Renal pelvis (tissue), 4 donors: ENCODE data around the gene CCDC178. TPM values are rescaled to one million over a fixed set of nuclear protein-coding genes. Genes with fewer than 3 reads are reported as not detected.
A peak's percentile ranks its signal among the peaks of the same experiment; 100 is the strongest.
"Not testable (repeated sequence)": the region's sequence is repeated elsewhere in the genome, so short reads cannot be mapped to it uniquely, and the experiment has no call there.

Experiments
- DNase-seq: peaks from one replicate; pipeline ENCODE4 v3.0.0-alpha.2; 2013
- polyA plus RNA-seq, 3 donors: library from polyadenylated mRNA; unstranded; fragments of 120-200 nt; gene quantifications; one replicate each; pipeline ENCODE4 v1.2.1, GENCODE V29; 2013; ENCODE audit not compliant: insufficient read length in 3 of 3

Gene CCDC178
- polyA plus RNA-seq, 3 donors = 1.6 to 1.9 (median 1.9) TPM

DNA sequence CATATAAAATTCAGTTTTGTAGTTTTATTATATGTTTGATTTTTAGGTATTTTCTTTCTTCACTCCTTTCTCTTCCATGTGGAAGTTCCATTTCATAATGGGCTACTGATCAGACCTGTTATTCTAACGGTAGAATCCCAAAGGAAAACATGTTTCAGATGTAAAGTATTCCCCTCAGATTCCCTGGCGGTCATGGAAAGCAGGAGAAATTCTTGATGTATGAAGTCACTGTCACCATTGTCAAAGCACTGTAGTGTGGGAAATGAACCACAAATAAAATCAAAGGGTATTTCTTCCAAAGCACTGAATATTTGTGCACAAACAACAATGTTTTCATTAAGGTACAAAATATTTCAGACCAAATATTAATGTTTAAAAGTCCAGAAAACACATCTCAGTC is 430.4 kb downstream of the CCDC178 start:
- peak; percentile 10 for DNase-seq

DNA sequence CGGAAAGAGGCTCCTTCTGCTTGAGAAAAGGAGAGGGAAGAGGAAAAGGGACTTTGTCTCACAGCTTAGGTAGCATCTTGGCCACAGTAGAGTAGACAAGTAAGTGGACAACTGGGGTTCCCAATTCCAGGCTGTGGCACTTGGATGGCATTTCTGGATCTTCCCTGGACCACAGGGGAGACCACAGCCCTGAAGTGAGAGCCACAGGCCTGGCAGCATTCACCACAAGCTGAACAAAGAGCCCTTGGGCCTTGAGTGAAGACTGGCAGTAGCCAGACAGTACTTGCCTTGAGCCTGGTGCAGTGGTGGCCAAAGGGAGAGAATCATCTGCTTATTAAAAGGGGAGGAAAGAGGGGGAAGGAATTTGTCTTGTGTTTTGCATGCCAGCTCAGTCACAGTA is 441.6 kb downstream of the CCDC178 start:
- no peak for DNase-seq

DNA sequence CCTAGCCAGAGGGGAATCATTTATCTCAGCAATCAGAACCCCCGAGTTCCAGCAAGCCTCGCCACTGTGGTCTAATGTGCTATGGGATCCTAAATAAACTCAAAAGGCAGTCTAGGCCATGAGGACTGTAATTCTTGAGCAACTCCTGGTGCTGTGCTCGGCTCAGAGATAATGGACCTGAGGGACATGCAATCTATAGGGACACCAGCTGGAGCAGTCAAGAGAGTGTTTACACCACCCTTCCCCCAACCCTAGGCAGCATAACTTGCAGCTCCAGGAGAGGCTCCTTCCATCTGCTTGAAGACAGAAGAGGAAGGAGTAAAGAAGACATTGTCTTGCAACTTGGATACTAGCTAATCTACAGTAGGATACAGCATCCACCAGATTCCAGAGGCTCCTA is 442.2 kb downstream of the CCDC178 start:
- DNase-seq = no peak

DNA sequence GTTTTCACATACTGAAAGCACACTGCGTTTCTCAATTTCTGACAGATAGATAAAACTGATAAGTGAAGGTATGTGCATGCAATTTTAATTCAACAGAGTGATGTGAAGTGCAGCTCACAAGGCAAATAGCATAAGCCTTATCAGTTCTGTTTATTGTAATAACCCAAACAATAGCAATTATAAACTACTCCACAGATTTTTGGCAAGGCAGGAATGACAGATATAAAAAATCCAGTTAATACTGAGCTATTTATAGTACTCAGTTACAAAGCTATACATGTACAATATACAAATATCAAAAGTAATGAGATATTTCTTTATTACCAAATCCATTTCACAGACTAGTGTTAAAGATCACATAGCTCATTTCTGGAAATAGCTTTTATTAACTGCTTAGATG is 456.8 kb downstream of the CCDC178 start:
- no peak for DNase-seq

DNA sequence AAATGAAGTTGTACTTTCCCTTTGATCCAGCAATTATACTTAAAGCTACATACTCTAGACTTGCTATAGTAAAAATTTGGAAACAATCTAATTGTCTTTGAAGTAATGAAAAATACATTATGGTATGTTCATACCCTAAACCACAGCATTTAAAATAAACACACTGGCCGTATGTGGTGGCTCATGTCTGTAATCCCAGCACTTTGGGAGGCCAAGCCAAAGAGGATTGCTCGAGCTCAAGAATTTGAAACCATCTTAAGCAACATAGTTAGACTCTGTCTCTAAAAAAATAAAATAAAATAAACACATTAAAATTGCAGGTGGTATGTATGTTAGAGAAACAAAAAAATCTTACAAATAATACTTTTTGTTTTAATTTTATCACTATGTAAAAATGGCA is 459.6 kb downstream of the CCDC178 start:
- DNase-seq = no peak

DNA sequence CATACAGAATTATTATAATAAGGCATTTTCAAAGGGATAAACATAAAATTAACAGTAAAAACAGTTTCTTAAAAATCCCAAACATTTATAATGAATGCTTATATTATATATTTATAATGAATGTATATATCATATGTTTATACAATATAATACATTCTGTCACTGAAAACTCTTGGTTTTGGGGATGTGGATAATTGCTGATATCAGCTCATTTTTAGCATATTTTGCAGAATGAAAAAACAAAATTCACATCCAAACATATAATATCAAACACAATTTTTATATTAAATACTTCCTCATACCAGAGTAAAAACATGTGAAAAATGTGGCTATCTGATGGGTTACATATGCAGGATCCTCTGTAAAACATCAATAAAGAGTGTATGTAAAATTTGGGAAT is 465.0 kb downstream of the CCDC178 start:
- no peak for DNase-seq

DNA sequence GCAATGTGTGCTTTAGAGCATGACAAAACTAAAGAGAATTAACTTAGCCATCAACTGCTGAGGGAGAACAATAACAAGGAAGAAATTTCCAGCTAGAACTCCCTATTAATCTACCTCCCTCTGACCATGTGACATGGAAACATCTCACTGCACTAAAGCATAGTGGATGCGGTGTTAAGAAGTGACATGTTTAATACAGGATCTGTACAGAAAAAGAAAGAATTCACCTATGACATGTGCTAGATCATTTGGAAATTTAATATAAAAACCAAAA is 465.4 kb downstream of the CCDC178 start:
- peak; percentile 41 for DNase-seq

DNA sequence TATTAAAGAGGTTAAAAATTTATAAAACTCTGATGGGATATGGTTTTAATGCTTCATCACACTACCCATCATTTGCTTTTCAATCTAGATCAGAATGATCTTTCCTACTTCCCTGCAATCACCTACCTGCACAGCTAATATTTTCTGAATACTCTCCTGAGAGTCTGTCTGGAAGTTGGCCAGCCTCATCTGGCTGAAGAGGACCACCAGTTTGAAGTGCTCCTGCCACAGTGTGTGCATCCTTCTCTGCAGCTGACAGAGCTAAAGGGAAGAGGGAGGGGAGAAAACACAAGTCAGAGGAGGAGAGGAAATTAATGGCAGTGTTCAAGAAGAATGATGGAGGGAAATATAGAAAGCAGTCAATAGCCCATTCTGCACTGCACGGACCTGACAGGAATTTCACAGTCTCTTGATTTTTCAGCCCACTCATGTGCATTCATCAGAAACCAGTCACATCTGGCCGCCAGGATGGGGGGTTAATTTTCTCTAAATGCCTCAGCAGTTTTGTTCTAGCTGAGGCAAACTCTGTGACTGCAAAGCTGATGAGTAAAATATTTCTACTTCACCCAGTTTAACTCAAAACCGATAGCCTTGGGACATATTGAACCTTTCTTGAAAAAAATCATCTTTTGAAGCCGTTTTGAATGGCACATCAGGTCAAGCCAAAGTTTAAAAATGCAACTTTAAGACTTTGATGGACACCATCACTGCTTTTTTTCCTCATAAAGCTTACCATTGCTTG is 465.9 kb downstream of the CCDC178 start:
- DNase-seq = peak; percentile 69

DNA sequence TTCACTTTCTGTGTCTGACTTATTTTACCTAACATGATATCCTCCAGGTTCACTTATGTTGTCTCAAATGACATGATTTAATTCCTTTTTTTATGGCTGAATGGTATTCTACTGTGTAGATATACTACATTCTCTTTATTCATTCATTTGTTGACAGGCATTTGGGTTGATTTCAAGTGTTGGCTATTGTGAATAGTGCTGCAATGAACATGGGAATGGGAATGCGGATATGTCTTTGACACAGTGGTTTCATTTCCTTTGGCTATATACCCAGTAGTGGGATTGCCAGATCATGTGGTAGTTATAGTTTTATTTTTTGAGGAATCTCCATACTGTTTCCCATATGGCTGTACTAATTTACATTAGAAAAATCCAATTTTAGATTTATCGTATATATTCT is 472.3 kb downstream of the CCDC178 start:
- no peak for DNase-seq

DNA sequence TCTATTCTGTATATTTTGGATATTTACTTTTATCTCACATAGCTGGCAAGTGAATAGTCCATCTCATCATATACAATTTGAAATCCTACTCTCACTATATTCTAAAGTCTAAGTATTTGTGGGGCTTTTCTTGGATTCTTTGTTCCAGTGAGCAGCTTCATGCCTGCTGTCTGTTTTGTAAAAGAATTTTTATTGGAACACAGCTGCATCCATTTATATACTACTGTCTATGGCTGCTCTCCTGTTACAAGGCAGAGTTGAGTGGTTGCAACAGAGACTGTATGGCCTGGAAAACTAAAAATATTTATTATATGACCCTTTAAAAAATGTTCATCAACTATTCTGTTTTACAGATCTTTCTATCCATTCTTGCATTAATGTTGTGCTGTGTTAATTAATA is 474.4 kb downstream of the CCDC178 start:
- no peak for DNase-seq

DNA sequence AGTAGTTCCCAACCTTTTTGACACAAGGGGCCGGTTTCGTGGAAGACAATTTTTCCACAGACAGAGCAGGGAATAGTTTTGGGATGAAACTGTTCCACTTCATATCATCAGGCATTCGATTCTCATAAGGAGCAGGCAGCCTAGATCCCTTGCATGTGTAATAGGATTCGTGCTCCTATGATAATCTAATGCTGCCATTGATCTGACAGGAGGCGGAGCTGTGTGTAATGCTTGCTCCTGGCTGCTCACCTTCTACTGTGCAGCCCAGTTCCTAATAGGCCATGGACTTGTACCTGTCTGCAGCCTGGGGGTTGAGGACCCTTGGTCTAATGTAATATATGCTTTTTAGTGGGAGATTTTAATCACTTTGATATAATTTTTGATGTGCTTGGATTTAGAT is 479.0 kb downstream of the CCDC178 start:
- no peak for DNase-seq

DNA sequence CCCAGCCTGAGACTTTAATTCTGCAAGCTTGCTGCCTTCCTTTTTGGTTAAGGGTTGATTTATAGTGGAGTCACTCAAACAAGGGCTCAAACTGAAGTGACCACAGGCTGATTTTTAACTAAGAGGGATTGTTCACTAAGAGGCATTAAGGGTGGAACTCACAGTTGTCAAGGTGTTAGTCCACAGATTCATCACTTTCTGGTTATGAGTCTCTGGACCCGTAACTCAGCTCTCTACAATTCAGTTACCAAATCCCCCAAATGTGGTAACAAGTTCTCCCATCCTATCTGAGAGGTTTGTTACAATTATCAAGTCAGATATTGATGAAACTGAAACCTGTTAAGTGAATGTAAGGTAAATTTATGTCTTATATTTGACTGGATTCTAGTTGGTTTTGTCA is 481.8 kb downstream of the CCDC178 start:
- DNase-seq = no peak

DNA sequence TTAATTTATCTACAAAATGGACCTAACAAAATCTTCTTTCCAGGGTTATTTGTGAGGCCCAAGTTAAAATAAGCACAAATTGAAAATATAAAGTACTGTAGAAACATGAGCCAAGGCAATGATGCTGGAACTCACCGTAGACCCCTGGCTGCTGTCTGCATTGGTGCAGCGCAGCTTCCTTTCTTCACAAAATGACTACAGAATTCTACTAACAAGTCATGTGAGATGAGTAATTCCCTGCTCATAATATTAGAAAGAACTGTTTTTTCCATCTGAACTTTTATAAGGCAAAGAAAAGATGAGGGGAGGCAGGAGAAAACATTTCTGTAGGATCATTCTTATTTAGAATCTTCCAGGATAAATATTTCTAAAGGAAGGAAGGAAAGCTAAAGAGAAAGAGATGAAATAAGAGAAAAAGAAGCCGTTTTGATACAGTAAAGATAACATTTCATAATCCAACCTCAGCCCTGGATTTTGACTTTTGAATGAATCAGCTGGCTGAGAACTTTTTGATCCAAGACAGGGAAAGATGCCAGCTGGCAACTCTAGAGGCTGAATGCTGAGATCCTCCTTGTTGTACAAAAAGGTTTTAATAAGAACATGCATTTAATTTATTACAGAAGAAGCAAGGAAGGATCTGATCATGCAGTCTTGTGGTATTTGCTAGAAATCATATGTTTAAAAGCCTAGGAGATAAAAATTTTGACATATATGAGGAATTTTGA is 483.8 kb downstream of the CCDC178 start:
- DNase-seq = no peak

DNA sequence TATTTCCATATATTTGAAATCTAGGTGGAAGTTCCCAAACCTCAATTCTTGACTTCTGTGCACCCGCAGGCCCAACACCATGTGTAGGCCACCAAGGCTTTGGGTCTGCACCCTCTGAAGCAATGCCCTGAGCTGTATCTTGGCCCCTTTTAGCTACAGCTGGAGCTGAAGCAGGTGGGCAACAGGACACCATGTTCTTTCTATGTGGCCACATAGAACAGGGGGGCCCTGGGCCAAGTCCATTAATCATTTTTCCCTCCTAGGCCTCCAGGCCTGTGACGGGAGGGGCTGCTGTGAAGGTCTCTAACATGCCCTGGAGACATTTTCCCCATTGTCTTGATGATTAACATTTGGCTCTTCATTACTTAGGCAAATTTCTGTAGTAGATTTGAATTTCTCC is 488.2 kb downstream of the CCDC178 start:
- DNase-seq = not testable (repeated sequence)

DNA sequence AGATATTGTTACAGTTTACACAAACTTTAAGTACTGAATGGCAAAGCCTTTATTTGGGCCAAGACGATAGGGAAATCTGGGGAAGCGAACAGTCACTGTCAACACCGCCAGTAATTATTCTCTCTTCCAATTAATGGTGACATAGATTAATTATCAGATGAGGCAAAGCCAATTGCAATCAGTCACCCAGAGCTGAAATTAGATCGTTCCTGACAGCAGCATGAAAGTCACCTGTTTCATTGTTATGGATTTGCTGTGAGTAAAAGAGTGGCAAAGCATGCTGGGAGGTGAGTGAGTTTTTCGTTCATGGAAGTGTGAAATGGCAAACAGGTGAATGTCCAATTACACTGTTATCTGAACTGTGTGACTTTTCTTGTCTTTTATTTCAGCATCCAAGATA is 502.9 kb downstream of the CCDC178 start:
- DNase-seq = no peak

DNA sequence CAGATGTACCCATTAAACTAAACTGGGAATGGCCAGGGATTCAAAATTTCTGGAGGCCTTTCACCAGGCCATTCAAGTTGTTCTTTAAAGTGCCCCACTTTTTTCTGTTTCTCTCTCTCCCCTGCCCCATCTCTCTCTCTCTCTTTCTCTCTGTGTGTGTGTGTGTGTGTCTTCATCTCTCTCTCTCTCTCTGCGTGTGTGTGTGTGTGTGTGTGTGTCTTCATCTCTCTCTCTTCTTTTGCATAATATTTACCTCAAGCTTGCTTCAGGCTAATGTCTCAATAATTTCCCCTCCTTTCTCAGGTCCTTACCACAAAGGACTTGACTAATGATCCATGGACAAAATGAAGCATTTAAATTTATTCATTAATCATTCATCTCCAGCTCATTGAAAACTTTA is 503.5 kb downstream of the CCDC178 start:
- DNase-seq = no peak

DNA sequence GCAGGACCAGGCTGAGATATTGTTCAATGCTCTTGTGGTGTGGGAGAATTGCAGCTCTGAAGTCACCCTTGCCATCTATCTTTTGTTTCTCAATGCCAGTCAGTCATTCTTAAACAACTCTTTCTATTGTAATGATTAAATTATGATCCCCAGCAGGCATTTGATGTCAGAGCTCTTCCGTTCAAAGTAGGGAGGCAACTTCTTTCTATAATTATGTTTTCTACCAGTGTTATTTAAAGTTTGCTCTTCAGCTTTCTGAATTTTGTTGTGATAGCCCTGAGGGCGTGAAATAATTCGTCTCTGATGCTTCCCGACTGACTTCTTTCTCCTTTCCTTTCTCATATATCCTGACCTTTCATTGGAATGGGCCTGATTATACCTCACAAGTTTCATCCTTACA is 506.3 kb downstream of the CCDC178 start:
- no peak for DNase-seq

DNA sequence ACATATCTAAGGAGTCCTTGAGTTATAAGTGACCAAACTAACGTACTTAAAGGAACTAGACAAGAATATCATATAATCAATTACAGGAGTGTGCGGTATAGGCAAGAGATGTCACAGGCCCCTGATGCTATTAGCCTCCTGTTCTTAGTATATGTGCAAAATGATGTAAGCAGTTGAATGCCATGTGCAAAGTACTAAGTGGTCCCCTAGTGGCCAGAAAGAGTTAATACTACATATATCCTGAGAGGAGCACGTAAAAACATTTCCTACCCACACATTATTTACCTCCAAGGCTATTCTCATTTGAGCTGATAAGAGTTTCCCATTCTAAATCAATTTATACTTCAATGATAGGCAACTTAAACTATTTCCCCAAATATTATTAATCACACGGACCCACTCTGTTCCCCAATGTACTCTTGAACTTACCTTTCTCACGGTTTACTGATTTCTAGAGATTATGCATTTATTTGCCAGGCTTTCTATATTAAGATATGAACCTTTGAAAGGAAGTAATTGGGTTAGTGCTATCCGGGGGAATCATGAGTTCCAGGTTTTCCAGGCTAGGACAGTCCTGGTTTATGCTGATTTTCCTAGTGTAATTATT is 509.7 kb downstream of the CCDC178 start:
- peak; percentile 20 for DNase-seq

DNA sequence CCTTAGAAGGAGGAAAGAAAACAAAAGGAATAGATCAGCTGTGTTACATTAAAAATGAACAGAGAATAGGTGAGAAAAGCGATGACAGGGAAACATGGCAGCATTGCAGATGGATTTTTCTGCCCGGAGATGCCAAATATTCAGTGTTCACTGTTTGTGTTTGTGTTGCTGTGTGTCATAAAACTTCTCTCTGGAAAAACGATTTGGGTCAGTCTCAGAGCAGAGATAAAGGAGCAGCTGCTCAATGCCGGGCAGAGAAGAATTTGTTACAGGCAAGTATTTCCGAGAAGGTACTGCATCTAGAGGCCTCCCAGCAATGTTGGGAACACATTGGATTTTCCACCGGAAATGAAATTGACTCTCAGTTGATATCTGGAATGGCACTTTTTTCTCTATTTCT is 511.3 kb downstream of the CCDC178 start:
- DNase-seq = no peak

DNA sequence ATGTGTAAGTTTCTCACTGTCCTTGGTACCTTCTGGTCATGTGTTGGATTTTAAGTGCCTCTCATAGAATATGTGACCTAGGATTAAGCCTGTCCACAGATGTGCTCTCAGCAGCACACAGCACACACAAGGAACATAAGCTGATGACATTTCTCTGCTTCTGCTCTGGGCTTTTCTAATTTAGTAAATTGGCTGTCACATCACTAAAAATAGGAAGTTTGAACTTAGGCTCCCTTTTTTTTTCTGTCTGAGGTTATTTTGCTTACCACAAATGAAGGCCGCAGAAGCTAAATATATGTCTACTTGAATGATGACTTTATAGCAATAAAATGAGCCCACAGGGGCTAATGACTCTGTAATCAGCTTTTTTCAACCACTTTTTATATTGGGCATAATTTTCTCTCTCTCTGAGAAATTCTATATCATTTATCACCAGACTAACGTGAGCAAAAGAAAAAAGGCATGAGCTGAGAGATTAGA is 517.5 kb downstream of the CCDC178 start:
- no peak for DNase-seq

DNA sequence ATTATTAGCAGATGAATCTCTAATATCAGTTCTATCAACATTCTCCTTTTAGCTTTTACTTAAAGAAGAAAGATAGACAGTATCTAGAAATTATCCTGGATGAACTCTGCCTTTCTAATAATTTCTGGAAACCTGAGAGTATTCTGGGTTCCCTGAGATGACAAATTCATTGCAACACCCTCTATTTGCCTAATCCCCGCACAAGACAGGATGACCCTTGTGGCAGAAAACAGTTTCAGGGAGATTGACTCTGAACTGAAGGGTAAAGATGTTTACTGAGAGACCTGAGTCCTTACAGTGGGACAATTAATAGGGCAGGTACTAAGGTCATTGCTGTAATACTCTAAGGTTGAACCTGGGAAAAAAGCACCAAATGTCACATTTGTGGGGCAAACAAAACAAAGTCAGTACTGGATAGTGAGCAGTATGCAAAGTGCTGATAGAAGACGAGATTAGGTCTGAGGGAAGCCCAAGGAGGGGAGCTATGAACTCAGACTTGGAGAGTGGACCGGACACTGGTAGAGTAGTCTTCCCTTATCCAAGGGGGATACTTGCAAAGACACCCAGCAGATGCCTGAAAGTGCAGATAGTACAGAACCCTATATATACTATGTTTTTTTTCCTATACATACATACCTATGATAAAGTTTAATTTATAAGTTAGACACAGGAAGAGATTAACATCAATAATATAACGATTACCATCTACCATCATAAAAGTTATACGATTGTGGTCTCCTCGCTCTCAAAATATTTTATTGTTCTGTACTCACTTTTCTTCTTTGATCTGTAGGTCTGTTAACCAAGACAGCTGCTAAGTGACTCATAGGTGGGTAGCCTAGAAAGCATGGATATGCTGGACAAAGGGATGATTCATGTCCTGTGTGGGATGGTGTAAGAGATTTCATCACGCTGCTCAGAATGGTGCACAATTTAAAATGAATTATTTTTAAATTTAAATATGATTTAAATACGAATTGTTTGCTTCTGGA is 519.4 kb downstream of the CCDC178 start:
- no peak for DNase-seq

DNA sequence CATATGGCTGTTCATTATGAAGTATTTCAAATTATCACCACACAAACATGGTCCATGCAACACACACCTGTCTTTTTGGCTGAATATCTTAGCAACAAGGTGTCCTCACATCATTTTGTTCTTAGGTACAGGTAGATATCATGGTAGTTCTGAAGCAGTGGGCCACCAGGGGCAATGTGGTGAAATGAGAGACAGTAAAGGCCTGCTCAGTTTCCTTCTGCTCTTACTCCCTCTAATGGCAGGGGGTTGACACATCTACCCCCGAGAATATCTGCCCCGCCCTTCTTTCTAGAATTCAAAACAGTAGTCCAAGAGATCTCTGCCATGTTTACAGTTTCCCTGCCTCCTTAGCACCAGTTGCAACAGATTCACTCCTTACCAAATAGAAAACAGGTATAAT is 520.7 kb downstream of the CCDC178 start:
- DNase-seq = peak; percentile 31
